IMR-90 (cell line): ENCODE data around the gene TMEM144. TPM values are rescaled to one million over a fixed set of nuclear protein-coding genes. Genes with fewer than 3 reads are reported as not detected.

ENCODE experiments used
- ATAC-seq: fragments of 200-7000 bp; cut with Tn5 transposase; 2 replicates; pipeline ENCODE4 v1.9.1; 2020; ENCODE audit warnings: low read depth, mild to moderate bottlenecking, moderate library complexity
- BruUV-seq: library from RNA; stranded (reverse); fragments of 400-500 nt; replicated peaks from 2 replicates; lab custom pipeline; 2021; lab: Mats Ljungman, UMichigan
- CTCF ChIA-PET: fragments of 300-600 bp; formaldehyde crosslinking; extraction: SDS; loops from one replicate; lab custom pipeline; 2021; ENCODE audit warnings: antibody characterized with exemption; lab: Yijun Ruan, JAX
- POLR2A ChIA-PET: fragments of 300-600 bp; sonication (Branson Sonifier 250); formaldehyde crosslinking; loops from one replicate; lab custom pipeline; 2022; ENCODE audit warnings: antibody characterized with exemption; ENCODE audit not compliant: unreplicated experiment; lab: Charles Lee
- DNase-seq: peaks from one replicate; pipeline ENCODE4 v3.0.0; 2013
- H2AFZ ChIP-seq: replicated peaks from 2 replicates; pipeline ENCODE3; 2013; ENCODE audit warnings: low read length, mild to moderate bottlenecking; ENCODE audit not compliant: poor library complexity
- H2AK5ac ChIP-seq: 2 replicates; pipeline ENCODE4 v1.6.1; 2013; ENCODE audit warnings: low read depth, low read length, inconsistent platforms
- H2AK9ac ChIP-seq: replicated peaks from 2 replicates; pipeline ENCODE3; 2013; ENCODE audit warnings: mild to moderate bottlenecking, low read depth, low read length, moderate library complexity; ENCODE audit not compliant: poor library complexity
- H2BK120ac ChIP-seq: 2 replicates; pipeline ENCODE4 v1.6.1; 2013; ENCODE audit warnings: low read depth, low read length, inconsistent platforms
- H2BK15ac ChIP-seq: 3 replicates; pipeline ENCODE4 v1.6.1; 2013; ENCODE audit warnings: low read depth, low read length, inconsistent platforms
- H2BK20ac ChIP-seq: 2 replicates; pipeline ENCODE4 v1.6.1; 2013; ENCODE audit warnings: low read depth, mild to moderate bottlenecking, inconsistent platforms, low read length, moderate library complexity
- H2BK5ac ChIP-seq: 2 replicates; pipeline ENCODE4 v1.6.1; 2013; ENCODE audit warnings: mild to moderate bottlenecking, low read depth, low read length, inconsistent platforms; ENCODE audit not compliant: poor library complexity, severe bottlenecking
- H3K14ac ChIP-seq: replicated peaks from 2 replicates; pipeline ENCODE4 v1.6.1; 2013; ENCODE audit warnings: low read depth, low read length, inconsistent platforms
- H3K18ac ChIP-seq: 2 replicates; pipeline ENCODE4 v1.6.1; 2013; ENCODE audit warnings: low read depth, low read length, control low read depth
- H3K23ac ChIP-seq: 2 replicates; pipeline ENCODE4 v1.6.1; 2013; ENCODE audit warnings: low read depth, low read length, inconsistent platforms
- H3K27ac ChIP-seq: 2 replicates; pipeline ENCODE4 v1.5.1; 2013; ENCODE audit warnings: mild to moderate bottlenecking, control low read depth, low read length; ENCODE audit not compliant: insufficient read depth
- H3K27me3 ChIP-seq: 2 replicates; pipeline ENCODE4 v1.6.1; 2013; ENCODE audit warnings: low read length; ENCODE audit not compliant: control insufficient read depth, insufficient read depth
- H3K36me3 ChIP-seq: 2 replicates; pipeline ENCODE4 v1.6.1; 2013; ENCODE audit warnings: low read length, mixed read lengths; ENCODE audit not compliant: control insufficient read depth, insufficient read depth
- H3K4ac ChIP-seq: 2 replicates; pipeline ENCODE4 v1.6.1; 2013; ENCODE audit warnings: low read depth, low read length, inconsistent platforms
- H3K4me1 ChIP-seq: 2 replicates; pipeline ENCODE4 v1.6.1; 2013; ENCODE audit warnings: low read length, mixed read lengths; ENCODE audit not compliant: control insufficient read depth, insufficient read depth
- H3K4me2 ChIP-seq: 2 replicates; pipeline ENCODE4 v1.6.1; 2013; ENCODE audit warnings: low read depth, mild to moderate bottlenecking, control low read depth, low read length, moderate library complexity
- H3K4me3 ChIP-seq: 2 replicates; pipeline ENCODE4 v1.5.1; 2013; ENCODE audit warnings: low read depth, mild to moderate bottlenecking, control low read depth, low read length, moderate library complexity; ENCODE audit not compliant: insufficient read depth
- H3K56ac ChIP-seq: 2 replicates; pipeline ENCODE4 v1.6.1; 2013; ENCODE audit warnings: low read length, inconsistent platforms; ENCODE audit not compliant: insufficient read depth; ENCODE audit errors: extremely low read depth
- H3K79me1 ChIP-seq, 2 experiments: 2 replicates each; pipeline ENCODE4 v1.6.1; 2013; ENCODE audit warnings: low read length in 2 of 2, inconsistent platforms in 1 of 2, low read depth in 1 of 2
- H3K9ac ChIP-seq: 2 replicates; pipeline ENCODE4 v1.6.1; 2013; ENCODE audit warnings: low read depth, low read length, control low read depth
- H3K9me1 ChIP-seq: 2 replicates; pipeline ENCODE4 v1.6.1; 2013; ENCODE audit warnings: low read length, inconsistent platforms; ENCODE audit not compliant: insufficient read depth
- H3K9me3 ChIP-seq: 2 replicates; pipeline ENCODE4 v1.6.1; 2013; ENCODE audit warnings: low read length; ENCODE audit not compliant: control insufficient read depth, insufficient read depth
- H4K20me1 ChIP-seq: 2 replicates; pipeline ENCODE4 v1.6.1; 2013; ENCODE audit warnings: low read length, inconsistent platforms; ENCODE audit not compliant: insufficient read depth
- H4K5ac ChIP-seq: 2 replicates; pipeline ENCODE4 v1.6.1; 2013; ENCODE audit warnings: mild to moderate bottlenecking, low read depth, low read length, control low read depth
- H4K8ac ChIP-seq, 2 experiments: 2 replicates each; pipeline ENCODE4 v1.6.1; 2013; ENCODE audit warnings: low read depth in 2 of 2, low read length in 2 of 2, control low read depth in 1 of 2, inconsistent platforms in 1 of 2
- H4K91ac ChIP-seq: 2 replicates; pipeline ENCODE4 v1.6.1; 2013; ENCODE audit warnings: low read depth, low read length, inconsistent platforms; ENCODE audit not compliant: insufficient read depth
- BHLHE40 ChIP-seq: fragments of 150-350 bp; IDR thresholded peaks from 2 replicates; pipeline ENCODE4 v1.6.1; 2016; ENCODE audit warnings: mild to moderate bottlenecking, low read depth, low read length
- CTCF ChIP-seq: conservative IDR thresholded peaks from 2 replicates; pipeline ENCODE4 v1.5.1; 2012; ENCODE audit warnings: mild to moderate bottlenecking, low read depth, low read length, improper control_type of control experiment
- ELK1 ChIP-seq: fragments of 150-350 bp; IDR thresholded peaks from 2 replicates; pipeline ENCODE4 v1.6.1; 2016; ENCODE audit warnings: low read depth, mild to moderate bottlenecking, low read length, moderate library complexity, borderline replicate concordance
- MXI1 ChIP-seq: IDR thresholded peaks from 2 replicates; pipeline ENCODE4 v1.6.1; 2012; ENCODE audit warnings: low read depth, mild to moderate bottlenecking, low read length, moderate library complexity, borderline replicate concordance
- NFE2L2 ChIP-seq: fragments of 150-350 bp; IDR thresholded peaks from 2 replicates; pipeline ENCODE4 v1.6.1; 2016; ENCODE audit warnings: low read depth, mild to moderate bottlenecking, low read length
- POLR2A ChIP-seq: IDR thresholded peaks from 2 replicates; pipeline ENCODE4 v1.6.1; 2012; ENCODE audit warnings: mild to moderate bottlenecking, low read depth, low read length
- RAD21 ChIP-seq: IDR thresholded peaks from 2 replicates; pipeline ENCODE4 v1.6.1; 2012; ENCODE audit warnings: low read length, improper control_type of control experiment
- SMC3 ChIP-seq: fragments of 150-350 bp; IDR thresholded peaks from 2 replicates; pipeline ENCODE4 v1.6.1; 2016; ENCODE audit warnings: low read depth, mild to moderate bottlenecking, antibody characterized with exemption, low read length, moderate library complexity
- WGBS, 2 experiments: methylation state at CpG; one replicate each; pipeline versions ENCODE4 v1.1.5 to v1.1.7; 2013; ENCODE audit warnings: missing lambda C conversion rate in 2 of 2; ENCODE audit not compliant: insufficient read length in 1 of 2; ENCODE audit errors: extremely low coverage in 2 of 2; 5-methylcytosine and 5-hydroxymethylcytosine counted together
- dilution Hi-C: fragments of 300-500 bp; cut with HindIII; formaldehyde crosslinking; loops from one replicate; pipeline ENCODE4 v1.14.3; 2018; ENCODE audit warnings: low sequenced_read_pairs; ENCODE audit not compliant: unreplicated experiment
- in situ Hi-C: fragments of 300-500 bp; cut with MboI; formaldehyde crosslinking; loops from 3 replicates; pipeline ENCODE4 v1.14.3; 2019; ENCODE audit warnings: low sequenced_read_pairs, inconsistent platforms, mixed read lengths
- intact Hi-C: fragments of 100-400 bp; cut with micrococcal nuclease; formaldehyde crosslinking; loops from 2 replicates; pipeline ENCODE4 v1.10.0; 2022
- polyA plus RNA-seq, 3 experiments: library from polyadenylated mRNA; depleted of rRNA; stranded (reverse); fragments of >200 nt; gene quantifications; 2 replicates each; pipeline ENCODE4 v1.2.3, GENCODE V29; 2012; ENCODE audit warnings: low replicate concordance in 1 of 3
- total RNA-seq: library from RNA; depleted of rRNA; stranded (reverse); fragments of >200 nt; gene quantifications from 2 replicates; pipeline ENCODE4 v1.2.3, GENCODE V29; 2012

Gene TMEM144
- total and polyA plus RNA-seq, 2 of the 4 experiments (the other 2 are of a cell fraction): 0.58 to 2.2 TPM

GRCh38 chr4:158164768-158165213 is 45.5 kb upstream of the TMEM144 start:
- no peak for DNase-seq
- in situ Hi-C loops: loop anchor here (5.0 kb wide), 1 partner anchor 172 kb away; no protein-coding TSS in a partner anchor
- ChIA-PET CTCF (no interaction called here), POLR2A (no interaction called here)
- dilution Hi-C loops: no loop called here
- Histone ChIP-seq H3K23ac (no peak overlapping the region), H3K4me2 (no peak overlapping the region), H3K9me3 (no peaks in the 10 kb centered on the region), H3K9me1 (no peaks in the 10 kb centered on the region; the same call in 1 of the 2 replicates), H3K79me1 (no peaks in the 10 kb centered on the region), H2BK120ac (no peak overlapping the region), H3K4me1 (peaks cover 3% of the 10 kb centered on the region), H4K5ac (no peak overlapping the region), H3K27me3 (no peaks in the 10 kb centered on the region), H2AK9ac (no peak overlapping the region), H3K36me3 (peaks cover 3% of the 10 kb centered on the region; the same call in 1 of the 2 replicates), H3K56ac (no peak overlapping the region), H3K4ac (no peak overlapping the region), H2BK15ac (no peak overlapping the region), H2AK5ac (no peak overlapping the region), H2BK5ac (no peak overlapping the region), H2BK20ac (no peak overlapping the region), H2AFZ (no peak overlapping the region), H3K18ac (no peak overlapping the region), H4K91ac (no peak overlapping the region), H3K14ac (no peak overlapping the region), H3K27ac (no peak overlapping the region), H4K20me1 (no peaks in the 10 kb centered on the region), H4K8ac (0 out of 4 replicates have a peak overlapping the region, but pooled peaks of 1 of the 2 experiments have one; percentile 9), H3K9ac (no peak overlapping the region), H3K4me3 (no peak overlapping the region)
- no TSS peak for BruUV-seq
- WGBS, 2 experiments: 100% methylated on average over 1 of the region's 3 CpGs; no CpG with 5 or more reads in 1 of the 2 experiments
- TF ChIP-seq RAD21 (no peak), ELK1 (no peak), MXI1 (no peak), POLR2A (no peak), BHLHE40 (no peak), SMC3 (no peak), NFE2L2 (no peak), CTCF (no peak)
- intact Hi-C loops: no loop called here
- no peak for ATAC-seq
